Endothelial cell of umbilical vein (primary cell): ENCODE data around the gene TMEM61. TPM values are rescaled to one million over a fixed set of nuclear protein-coding genes. Genes with fewer than 3 reads are reported as not detected.

ENCODE experiments used
- BruUV-seq: library from RNA; stranded (reverse); fragments of 400-500 nt; replicated peaks from 2 replicates; lab custom pipeline; 2021; lab: Mats Ljungman, UMichigan
- CTCF ChIA-PET: fragments of 300-600, 350-600 bp; sonication (Branson Sonifier 250); formaldehyde crosslinking; loops from one replicate; lab custom pipeline; 2021; ENCODE audit warnings: antibody characterized with exemption, inconsistent platforms; lab: Charles Lee
- POLR2A ChIA-PET: fragments of 300-600, 350-600 bp; sonication (Branson Sonifier 250); formaldehyde crosslinking; loops from one replicate; lab custom pipeline; 2021; ENCODE audit warnings: antibody characterized with exemption, inconsistent platforms; lab: Charles Lee
- DNase-seq: peaks from one replicate; pipeline ENCODE4 v3.0.0-alpha.2; 2011; ENCODE audit warnings: low read depth, low spot score
- FAIRE-seq: peaks from 2 replicates; lab custom pipeline; 2011; peaks lifted over from hg19 to GRCh38; lab: Jason Lieb, UNC
- H2AFZ ChIP-seq: 2 replicates; pipeline ENCODE4 v1.6.0; 2012; ENCODE audit warnings: low read depth, low read length, control low read depth, inconsistent platforms
- H3K27ac ChIP-seq: 2 replicates; pipeline ENCODE4 v1.5.1; 2011; ENCODE audit warnings: low read depth, mild to moderate bottlenecking, control low read depth, low read length, moderate library complexity; ENCODE audit not compliant: insufficient read depth
- H3K27me3 ChIP-seq, 2 experiments: 2 replicates each; pipeline versions ENCODE4 v1.6.0 to v1.6.1; 2011; ENCODE audit warnings: low read length in 2 of 2, mixed read lengths in 1 of 2; ENCODE audit not compliant: control insufficient read depth in 2 of 2, insufficient read depth in 2 of 2
- H3K36me3 ChIP-seq, 2 experiments: 2 replicates in 1 of 2; 3 replicates in 1 of 2; pipeline ENCODE4 v1.5.1; 2011; ENCODE audit warnings: low read length in 2 of 2, mild to moderate bottlenecking in 1 of 2, moderate library complexity in 1 of 2; ENCODE audit not compliant: control insufficient read depth in 2 of 2, insufficient read depth in 2 of 2; ENCODE audit errors: extremely low read depth in 1 of 2
- H3K4me1 ChIP-seq: 3 replicates; pipeline ENCODE4 v1.5.1; 2011; ENCODE audit warnings: mild to moderate bottlenecking, low read length; ENCODE audit not compliant: control insufficient read depth, insufficient read depth; ENCODE audit errors: extremely low read depth
- H3K4me2 ChIP-seq: 2 replicates; pipeline ENCODE4 v1.6.1; 2011; ENCODE audit warnings: low read length, control low read depth, mixed read lengths; ENCODE audit not compliant: insufficient read depth
- H3K4me3 ChIP-seq, 3 experiments: fragments of 200-600 bp in 1 of 3; sonication (generic), shearing (Covaris generic) in 1 of 3; replicated peaks in 1 of 3; 2 replicates each; pipeline ENCODE4 v1.5.1; 2011 to 2016; ENCODE audit warnings: control low read depth in 3 of 3, low read length in 3 of 3, mild to moderate bottlenecking in 2 of 3, inconsistent platforms in 1 of 3, low read depth in 1 of 3, moderate library complexity in 1 of 3; ENCODE audit not compliant: insufficient read depth in 1 of 3
- H3K79me2 ChIP-seq: 2 replicates; pipeline ENCODE4 v1.6.0; 2012; ENCODE audit warnings: low read length, inconsistent platforms; ENCODE audit not compliant: control insufficient read depth, insufficient read depth
- H3K9ac ChIP-seq: replicated peaks from 2 replicates; pipeline ENCODE3; 2011; ENCODE audit warnings: low read length, control low read depth; ENCODE audit not compliant: insufficient read depth; ENCODE audit errors: extremely low read depth
- H3K9me1 ChIP-seq: replicated peaks from 3 replicates; pipeline ENCODE4 v1.6.0; 2011; ENCODE audit warnings: mild to moderate bottlenecking, low read length; ENCODE audit not compliant: control insufficient read depth, insufficient read depth; ENCODE audit errors: extremely low read depth
- H3K9me3 ChIP-seq: replicated peaks from 2 replicates; pipeline ENCODE4 v1.5.1; 2012; ENCODE audit warnings: low read length, inconsistent platforms; ENCODE audit not compliant: control insufficient read depth, insufficient read depth
- H4K20me1 ChIP-seq: replicated peaks from 2 replicates; pipeline ENCODE3; 2011; ENCODE audit warnings: mild to moderate bottlenecking, low read length; ENCODE audit not compliant: control insufficient read depth, insufficient read depth; ENCODE audit errors: extremely low read depth
- EZH2 ChIP-seq: IDR thresholded peaks from 2 replicates; pipeline ENCODE4 v1.6.1; 2012; ENCODE audit warnings: borderline replicate concordance, low read depth, mild to moderate bottlenecking, moderate library complexity, low read length, inconsistent platforms; ENCODE audit not compliant: severe bottlenecking
- FOS ChIP-seq: IDR thresholded peaks from 2 replicates; pipeline ENCODE4 v1.6.1; 2011; ENCODE audit warnings: mild to moderate bottlenecking, low read length, moderate library complexity, borderline replicate concordance; ENCODE audit not compliant: insufficient read depth
- GATA2 ChIP-seq: IDR thresholded peaks from 2 replicates; pipeline ENCODE4 v1.7.0; 2011; ENCODE audit warnings: low read depth, mild to moderate bottlenecking, moderate library complexity, mixed read lengths, low read length; ENCODE audit not compliant: insufficient read length, insufficient read depth
- JUN ChIP-seq: IDR thresholded peaks from 2 replicates; pipeline ENCODE4 v1.6.1; 2011; ENCODE audit warnings: borderline replicate concordance, low read depth; ENCODE audit not compliant: insufficient read length, insufficient read depth
- MAX ChIP-seq: IDR thresholded peaks from 2 replicates; pipeline ENCODE4 v1.6.1; 2011; ENCODE audit not compliant: insufficient read depth, insufficient read length
- MYC ChIP-seq: IDR thresholded peaks from one replicate; pipeline ENCODE4 v1.6.1; 2011; ENCODE audit warnings: mild to moderate bottlenecking, low read depth, low read length
- POLR2A ChIP-seq: IDR thresholded peaks from 2 replicates; pipeline ENCODE4 v1.6.1; 2012; ENCODE audit warnings: low read depth, mild to moderate bottlenecking, control low read depth, low read length
- POLR2AphosphoS5 ChIP-seq: IDR thresholded peaks from 2 replicates; pipeline ENCODE4 v1.6.1; 2012; ENCODE audit warnings: low read depth, mild to moderate bottlenecking, control low read depth, low read length, moderate library complexity; ENCODE audit not compliant: insufficient read depth
- dilution Hi-C: fragments of 300-500 bp; cut with MboI; formaldehyde crosslinking; loops from one replicate; pipeline ENCODE4 v1.15.0; 2019; ENCODE audit warnings: low sequenced_read_pairs; ENCODE audit not compliant: extremely low pct_ligation_motif_present
- intact Hi-C: fragments of 100-400 bp; cut with micrococcal nuclease; formaldehyde crosslinking; loops from one replicate; pipeline ENCODE4 v1.10.0; 2022
- polyA plus RNA-seq, 4 experiments: library from polyadenylated mRNA; depleted of rRNA in 3 of 4; stranded (reverse) in 3 of 4; unstranded in 1 of 4; fragments of >200 nt; gene quantifications; 2 replicates each; pipeline versions ENCODE4 v1.2.1 to v1.2.3, GENCODE V29; 2011 to 2012; ENCODE audit warnings: missing spikeins in 1 of 4
- total RNA-seq: library from RNA; stranded (reverse); gene quantifications from 2 replicates; pipeline ENCODE4 v1.2.3, GENCODE V29; 2021
- TF ChIP-seq, protein P1 (sequence below), 2 donors: IDR thresholded peaks; 1 replicate in 1 of 2; 2 replicates in 1 of 2; pipeline ENCODE4 v1.5.1; 2011; ENCODE audit warnings: low read length in 2 of 2, mild to moderate bottlenecking in 2 of 2, moderate library complexity in 2 of 2, control low read depth in 1 of 2, inconsistent platforms in 1 of 2, low read depth in 1 of 2; ENCODE audit not compliant: insufficient read depth in 1 of 2; ENCODE audit errors: extremely low read depth in 1 of 2

TMEM61 gene
- total and polyA plus RNA-seq, 2 donors (not counting 3 experiments of a cell fraction or from before 2014, with no cell fraction given): not detected

- no TSS peak for BruUV-seq
Measured at GRCh38 chr1:54952950-54953718, 27.3 kb upstream of the TMEM61 start.

More at GRCh38 chr1:54952950-54953718, 27.3 kb upstream of the TMEM61 start:
- DNase-seq: peak; percentile 27
- Histone ChIP-seq H3K4me3 (no peak overlapping the region), H3K9me3 (no peaks in the 10 kb centered on the region), H3K36me3 (no peaks in the 10 kb centered on the region), H3K4me1 (peaks cover 31% of the 10 kb centered on the region), H3K27me3 (no peaks in the 10 kb centered on the region), H3K9me1 (no peaks in the 10 kb centered on the region), H3K27ac (no peak overlapping the region), H3K4me2 (no peak overlapping the region), H2AFZ (peak overlapping the region; percentile 4), H3K79me2 (no peaks in the 10 kb centered on the region), H4K20me1 (no peaks in the 10 kb centered on the region), H3K9ac (no peak overlapping the region)
- intact Hi-C loops: no loop called here
- ChIA-PET POLR2A (interaction anchor here (0.6 kb wide), 1 partner anchor 26 kb away, joined by 3 read pairs; no protein-coding TSS in a partner anchor), CTCF (interaction anchor here (1.0 to 16.7 kb wide), 3 partner anchors 8 to 35 kb away, joined by 3 to 918 read pairs (median 4); partner anchors contain the start of genes BSND and TMEM61)
- no peak for TF ChIP-seq MYC
- no peak for TF ChIP-seq EZH2
- no peak for TF ChIP-seq POLR2AphosphoS5
- TF ChIP-seq JUN: no peak
- no peak for TF ChIP-seq FOS
- TF ChIP-seq GATA2: no peak
- no peak for TF ChIP-seq POLR2A
- TF ChIP-seq, protein P1, sequence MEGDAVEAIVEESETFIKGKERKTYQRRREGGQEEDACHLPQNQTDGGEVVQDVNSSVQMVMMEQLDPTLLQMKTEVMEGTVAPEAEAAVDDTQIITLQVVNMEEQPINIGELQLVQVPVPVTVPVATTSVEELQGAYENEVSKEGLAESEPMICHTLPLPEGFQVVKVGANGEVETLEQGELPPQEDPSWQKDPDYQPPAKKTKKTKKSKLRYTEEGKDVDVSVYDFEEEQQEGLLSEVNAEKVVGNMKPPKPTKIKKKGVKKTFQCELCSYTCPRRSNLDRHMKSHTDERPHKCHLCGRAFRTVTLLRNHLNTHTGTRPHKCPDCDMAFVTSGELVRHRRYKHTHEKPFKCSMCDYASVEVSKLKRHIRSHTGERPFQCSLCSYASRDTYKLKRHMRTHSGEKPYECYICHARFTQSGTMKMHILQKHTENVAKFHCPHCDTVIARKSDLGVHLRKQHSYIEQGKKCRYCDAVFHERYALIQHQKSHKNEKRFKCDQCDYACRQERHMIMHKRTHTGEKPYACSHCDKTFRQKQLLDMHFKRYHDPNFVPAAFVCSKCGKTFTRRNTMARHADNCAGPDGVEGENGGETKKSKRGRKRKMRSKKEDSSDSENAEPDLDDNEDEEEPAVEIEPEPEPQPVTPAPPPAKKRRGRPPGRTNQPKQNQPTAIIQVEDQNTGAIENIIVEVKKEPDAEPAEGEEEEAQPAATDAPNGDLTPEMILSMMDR (IDR thresholded peaks at IDR 0.05; ENCODE audit: extremely low read depth in 1 of 2, insufficient read depth in 1 of 2, low read depth in 1 of 2, low read length in 2 of 2): no peak
- no peak for TF ChIP-seq MAX
- dilution Hi-C loops: no loop called here
- peak; percentile 78 for FAIRE-seq
